CD4-positive, alpha-beta T cell treated with Interleukin-4 for 4 hours (primary cell): Measurements from ENCODE around the gene EXOC2.
"Not testable (repeated sequence)": the region's sequence is repeated elsewhere in the genome, so short reads cannot be mapped to it uniquely, and the experiment has no call there.

Experiments used
- DNase-seq: peaks from one replicate; pipeline ENCODE4 v3.0.0-alpha.2; 2020

The EXOC2 gene

DNA sequence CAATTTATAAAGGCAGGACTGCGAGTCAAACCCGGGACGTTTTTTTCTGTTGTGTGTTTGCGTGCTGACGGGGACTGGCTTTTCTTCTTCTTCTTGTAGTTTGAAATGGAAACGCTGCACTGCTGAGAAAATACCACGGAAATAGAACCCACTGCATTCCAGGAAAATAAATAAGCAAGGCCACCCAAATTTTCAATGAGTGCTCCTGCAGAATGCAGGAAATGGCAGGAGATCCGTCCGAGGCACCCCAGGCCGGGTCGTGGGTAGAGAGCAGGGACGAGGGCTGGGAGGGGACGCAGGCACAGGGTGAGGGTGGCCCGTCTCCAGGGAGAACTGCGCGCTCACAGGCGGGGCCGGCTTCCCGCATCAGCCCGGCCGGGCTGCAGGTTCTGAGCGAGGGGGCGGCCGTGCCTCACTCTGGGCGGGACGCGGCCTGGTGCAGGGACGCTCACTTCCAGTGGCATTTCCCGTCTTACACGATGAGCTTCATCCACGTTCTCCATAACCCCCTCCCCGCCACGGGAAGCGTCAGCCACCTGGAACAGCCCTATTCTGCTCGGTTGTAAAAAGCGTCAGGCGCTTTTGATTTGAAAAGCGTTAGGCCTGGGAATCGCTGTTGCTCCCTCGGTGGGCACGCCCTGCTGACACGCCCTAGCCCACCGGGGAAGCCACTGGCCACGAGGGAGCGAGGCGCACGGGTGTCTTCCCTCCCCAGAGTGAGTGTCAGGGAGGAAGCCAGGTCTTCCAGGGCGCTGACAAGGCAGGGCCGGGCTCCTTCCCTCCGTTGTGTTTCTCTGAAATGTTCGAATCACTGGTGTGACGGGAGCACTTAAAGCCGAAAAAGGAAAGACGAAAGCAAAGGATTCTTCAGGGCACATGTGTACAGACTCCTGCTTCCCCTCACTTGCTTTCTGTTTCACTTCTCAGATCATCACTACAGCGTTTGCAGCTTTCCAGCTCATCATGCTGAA lies 17.9 kb upstream of the EXOC2 start:
- DNase-seq: peak; percentile 66

DNA sequence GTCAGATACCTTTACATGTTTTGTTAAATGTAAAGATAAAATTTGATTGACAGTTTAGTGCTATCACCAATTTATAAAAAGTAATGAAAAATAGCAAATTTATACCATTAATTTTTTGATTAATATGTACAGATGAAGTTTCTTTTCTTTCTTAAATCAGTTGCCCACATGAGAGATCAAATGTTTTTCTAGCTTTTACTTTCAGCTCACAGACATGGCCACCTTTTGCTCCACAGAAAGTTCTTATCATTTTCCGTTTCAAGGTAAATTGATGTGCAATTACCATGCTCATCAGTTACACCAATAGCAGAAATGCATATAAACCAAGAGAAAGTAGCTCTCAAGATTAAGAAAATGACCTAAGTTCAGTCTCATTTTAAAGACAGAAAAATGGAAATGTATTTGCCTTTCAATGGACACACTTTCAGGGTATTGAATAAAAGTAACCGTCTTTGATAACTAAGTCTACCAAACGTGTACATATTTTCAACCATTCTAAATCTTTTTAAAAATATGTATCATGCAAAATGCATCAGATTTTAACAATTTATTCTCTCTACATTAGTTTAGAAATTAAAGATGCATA lies 16.6 kb upstream of the EXOC2 start:
- no peak for DNase-seq

DNA sequence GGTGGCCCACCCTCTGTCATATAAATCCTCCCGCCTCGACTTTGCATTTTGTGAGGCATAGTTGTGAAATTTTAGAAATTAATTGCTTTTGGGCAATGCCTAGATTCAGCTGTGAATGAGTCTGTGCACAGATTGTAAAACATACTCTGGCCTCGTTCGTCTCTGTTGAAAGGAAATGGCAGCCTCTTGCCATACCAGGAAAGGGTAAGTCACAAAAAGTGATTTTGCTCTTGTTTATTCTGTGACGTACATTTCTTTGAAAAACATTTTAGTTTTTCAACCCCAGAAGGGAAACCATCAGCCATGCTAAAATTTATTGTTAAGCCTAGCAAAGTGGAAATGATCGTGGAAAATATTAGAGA lies 15.3 kb upstream of the EXOC2 start:
- DNase-seq: no peak

DNA sequence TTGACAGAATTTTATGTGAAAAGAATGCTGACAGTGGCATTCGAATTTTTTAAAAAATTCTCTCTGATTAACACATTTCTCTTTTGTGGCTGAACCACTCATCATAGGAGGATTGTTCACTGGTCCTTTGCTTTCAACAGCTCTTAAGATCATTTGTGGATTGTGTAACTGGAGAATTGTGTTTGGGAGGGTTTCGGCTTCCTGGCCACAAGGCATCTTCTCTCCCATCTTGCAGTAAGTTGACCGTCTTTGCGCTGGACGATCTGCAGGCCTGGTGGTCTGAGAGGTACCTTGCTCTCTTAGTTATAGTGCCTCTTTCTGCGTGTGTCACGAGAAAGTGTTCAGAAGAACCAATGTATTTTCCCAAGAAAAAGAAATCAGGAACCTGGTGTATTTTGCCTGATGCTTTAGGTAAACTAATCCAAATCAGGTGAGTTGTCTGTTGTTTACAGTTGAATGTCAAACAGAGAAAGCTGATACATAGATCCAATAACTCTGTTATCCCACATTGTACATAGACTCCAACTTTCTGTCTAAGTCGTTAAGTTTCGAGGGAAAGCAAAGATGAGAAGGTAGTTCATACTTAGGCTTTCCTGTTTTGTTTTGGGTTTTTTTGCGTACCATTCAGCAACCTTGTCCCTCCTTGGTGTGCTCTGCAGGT lies 14.8 kb upstream of the EXOC2 start:
- DNase-seq: no peak

DNA sequence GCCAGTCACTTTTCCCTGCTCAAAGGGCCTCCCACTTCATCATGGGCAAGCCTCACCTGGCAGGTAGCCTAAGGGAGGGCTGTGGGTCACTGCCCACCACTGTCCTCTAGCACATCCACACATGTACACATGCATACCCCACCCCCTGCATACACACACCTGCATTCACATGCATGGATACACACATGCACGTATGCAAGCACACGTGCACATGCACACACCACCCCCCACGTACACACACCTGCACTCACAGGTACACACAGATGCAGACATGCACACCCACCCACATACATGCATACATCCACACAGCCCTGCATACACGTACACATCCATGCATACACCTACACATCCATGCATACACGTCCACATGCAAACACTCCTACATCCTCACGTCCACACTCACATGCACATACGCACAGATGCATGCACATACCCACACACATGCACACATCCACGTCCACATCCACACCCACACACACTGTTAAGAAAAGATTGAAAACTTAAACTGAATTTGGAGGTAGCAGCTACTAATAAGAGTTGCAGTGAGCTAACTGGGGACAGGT lies 14.0 kb upstream of the EXOC2 start:
- DNase-seq: no peak

DNA sequence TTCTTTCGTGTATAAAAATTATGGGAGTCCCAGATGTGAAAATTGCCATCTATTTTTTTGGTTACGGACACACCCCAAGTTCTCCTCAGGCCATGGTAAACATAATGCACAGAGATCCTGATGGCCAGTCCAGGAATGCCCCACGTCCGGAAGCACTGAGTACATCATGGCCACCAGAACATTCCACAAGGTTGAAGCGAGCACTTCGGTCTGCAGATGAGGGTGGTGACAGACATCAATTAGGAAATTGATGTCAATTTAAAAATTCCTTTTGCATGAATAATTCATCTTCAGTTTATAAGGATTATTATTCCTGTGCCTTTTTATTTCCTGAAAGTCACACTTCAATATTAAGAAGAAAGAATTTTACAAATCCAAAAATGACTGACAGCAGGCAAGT lies 13.2 kb upstream of the EXOC2 start:
- DNase-seq: no peak

DNA sequence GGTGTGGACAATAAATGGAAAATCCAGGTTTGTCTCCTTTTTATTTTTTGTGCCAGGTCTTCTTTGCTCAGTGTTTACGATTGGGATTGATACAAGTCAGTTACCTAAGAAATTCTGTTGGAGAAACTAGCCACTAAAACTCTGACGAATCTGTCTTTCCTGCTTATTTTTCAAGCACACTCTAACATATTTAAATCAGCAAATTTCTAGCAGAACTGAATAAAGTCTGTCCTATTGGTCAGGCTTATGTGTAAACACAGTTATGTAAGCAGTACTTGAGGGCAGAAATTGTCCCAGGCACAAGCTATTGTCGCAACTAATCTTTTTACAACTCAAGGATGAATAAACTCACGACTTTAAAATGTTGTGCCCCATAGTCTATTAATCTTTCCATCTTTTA lies 12.1 kb upstream of the EXOC2 start:
- no peak for DNase-seq

DNA sequence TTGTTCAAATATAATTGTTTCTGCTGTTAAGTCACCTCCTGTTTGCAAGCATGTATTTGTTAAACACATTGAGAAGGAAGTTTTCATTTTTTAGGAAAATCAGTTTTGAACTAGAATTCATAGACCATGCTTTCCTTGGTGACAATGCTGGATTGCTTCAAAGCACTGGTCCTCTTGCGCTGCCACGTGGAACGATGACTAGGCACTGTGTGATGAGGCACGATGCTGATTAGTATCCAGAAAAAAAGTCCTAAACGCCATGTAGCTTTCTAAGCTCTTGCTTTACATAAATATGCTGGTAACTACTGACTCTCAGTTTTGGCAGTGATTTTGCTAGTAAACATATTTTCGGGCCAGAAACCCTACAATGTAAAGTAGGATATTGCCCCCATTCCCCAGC lies 11.1 kb upstream of the EXOC2 start:
- DNase-seq: no peak

DNA sequence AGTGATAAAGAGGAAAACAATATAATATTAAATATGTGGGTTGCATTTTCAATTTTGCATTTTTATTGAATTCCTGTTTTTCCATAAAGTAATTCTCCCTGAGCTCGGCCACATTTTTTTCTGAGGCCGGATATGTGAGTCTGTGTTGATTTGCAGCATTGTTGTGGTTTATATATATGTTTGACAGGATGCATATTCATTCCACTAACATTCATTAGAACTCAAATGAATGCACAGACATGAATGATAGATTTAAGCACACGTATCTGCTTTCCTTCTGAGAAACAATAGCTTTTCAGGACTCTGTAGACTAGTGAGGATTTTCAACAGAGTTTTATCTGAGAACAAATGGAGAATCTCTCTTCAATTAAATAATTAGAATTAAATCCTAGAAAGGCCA lies 10.6 kb upstream of the EXOC2 start:
- DNase-seq: no peak

DNA sequence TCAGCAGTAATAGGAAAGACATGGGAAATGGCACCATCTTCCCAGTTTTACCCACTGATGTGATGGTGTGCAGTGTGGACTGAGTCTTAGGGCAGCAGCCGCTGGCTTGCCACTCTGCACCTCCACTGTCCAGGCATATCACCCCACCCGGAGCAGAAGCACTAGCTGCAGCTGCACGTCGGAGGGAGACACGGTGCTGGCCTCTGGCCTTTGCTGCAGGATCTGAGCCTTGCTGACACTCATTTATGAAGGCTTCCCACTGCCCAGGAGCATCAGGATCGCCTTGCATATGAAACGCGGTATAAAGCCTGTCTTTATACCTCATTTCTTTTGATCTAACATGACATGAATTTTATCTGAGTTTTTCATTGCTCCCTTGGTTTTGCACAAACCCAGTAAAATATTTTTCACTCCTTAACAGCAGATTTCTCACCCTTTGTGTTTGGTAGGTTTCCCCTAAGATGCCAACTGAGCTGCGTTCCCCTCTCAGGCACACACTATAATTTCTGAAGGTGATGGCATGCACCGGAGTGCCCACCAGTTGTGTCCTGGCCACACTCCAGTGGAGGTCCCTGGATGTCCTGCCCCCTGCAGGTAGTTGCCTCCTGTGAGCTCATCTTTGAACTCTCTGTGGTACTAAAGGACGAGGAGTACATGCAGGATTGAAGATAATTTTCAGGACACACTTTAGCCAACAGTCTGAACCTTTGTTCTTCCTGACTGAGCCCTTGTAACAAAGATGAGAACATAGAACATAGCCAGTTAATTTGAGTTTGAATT lies 9.0 kb upstream of the EXOC2 start:
- DNase-seq: no peak

DNA sequence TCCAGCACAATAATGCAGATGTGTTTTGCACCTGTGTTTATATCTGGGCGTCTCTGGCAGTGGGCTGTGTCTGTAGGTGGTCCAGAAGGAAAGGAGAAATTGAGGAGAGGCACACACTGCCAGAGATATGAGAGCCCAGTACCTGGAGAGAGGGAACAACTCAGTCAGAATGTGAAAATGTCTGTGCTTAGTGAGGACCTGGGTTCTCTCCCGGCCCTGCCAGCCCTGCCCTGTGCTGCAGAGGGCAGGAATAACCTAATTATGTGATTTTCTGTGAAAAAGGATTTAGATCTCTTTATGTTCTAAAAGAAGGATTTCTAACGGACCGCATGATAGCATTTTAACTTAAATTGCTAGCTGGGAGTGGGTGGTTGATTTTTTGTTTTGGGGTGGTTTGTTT lies 8.3 kb upstream of the EXOC2 start:
- DNase-seq: no peak

DNA sequence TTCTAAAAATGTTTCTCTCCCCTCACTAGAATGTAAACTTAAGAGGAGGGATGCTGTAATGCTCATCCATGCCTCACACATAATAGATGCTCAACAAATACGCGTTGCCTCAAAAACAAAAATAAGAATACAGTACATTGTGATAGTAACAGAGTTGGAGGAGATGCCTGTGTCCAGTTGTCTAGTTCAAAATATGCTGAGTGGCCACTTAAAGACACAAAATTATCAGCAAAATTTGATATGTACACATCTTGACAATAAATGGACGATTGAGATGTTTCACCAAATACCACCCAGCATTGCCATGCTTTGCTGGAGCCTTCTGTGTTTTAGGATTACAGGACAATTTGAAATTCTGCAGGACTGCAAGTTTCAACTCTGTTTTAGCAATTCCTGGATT lies 7.6 kb upstream of the EXOC2 start:
- DNase-seq: no peak

DNA sequence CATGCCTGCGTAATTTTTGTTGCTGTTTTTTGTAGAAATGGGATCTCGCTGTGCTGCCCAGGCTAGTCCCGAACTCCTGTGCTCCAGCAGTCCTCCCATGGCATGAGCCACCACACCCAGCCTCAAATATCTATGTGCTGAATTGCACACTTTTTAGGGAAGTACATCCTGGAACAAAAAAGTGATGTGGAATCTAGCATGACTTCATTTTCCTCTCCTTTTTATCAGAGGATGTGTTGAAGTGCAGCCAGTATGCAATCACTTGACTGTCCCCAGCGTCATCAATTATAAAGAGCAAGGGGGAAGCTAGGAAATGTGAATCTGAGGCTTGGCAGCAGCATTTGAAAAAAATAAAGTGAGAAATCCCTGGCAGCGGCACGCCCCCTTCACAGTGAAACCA lies 6.4 kb upstream of the EXOC2 start:
- no peak for DNase-seq

DNA sequence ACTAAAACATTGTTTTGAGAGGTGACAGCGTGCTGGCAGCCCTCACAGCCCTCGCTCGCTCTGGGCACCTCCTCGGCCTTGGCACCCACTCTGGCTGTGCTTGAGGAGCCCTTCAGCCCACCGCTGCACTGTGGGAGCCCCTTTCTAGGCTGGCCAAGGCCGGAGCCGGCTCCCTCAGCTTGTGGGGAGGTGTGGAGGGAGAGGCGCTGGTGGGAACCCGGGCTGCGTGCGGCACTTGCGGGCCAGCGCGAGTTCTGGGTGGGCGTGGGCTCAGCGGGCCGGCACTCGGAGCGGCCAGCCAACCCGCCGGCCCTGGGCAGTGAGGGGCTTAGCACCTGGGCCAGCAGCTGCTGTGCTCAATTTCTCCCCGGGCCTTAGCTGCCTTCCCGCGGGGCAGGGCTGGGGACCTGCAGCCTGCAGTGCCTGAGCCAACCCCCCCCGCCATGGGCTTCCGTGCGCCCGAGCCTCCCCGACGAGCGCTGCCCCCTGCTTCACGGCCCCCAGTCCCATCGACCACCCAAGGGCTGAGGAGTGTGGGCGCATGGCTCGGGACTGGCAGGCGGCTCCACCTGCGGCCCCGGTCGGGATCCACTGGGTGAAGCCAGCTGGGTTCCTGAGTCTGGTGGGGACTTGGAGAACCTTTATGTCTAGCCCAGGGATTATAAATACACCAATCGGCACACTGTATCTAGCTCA lies 1.6 kb upstream of the EXOC2 start:
- DNase-seq: not testable (repeated sequence)

DNA sequence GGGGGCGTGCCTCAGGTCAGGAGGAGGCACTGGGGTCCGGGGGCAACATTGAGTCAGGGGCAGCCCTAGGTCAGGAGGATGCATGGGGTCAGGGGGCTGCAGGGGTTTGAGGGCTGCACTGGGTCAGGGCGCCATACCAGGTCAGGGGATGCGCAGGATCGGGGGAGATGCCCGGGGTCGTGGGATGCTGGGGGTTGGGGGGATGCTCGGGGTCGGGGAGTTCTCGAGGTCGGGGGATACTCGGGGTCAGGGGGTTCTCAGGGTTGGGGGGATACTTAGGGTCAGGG lies 727 bp upstream of the EXOC2 start:
- DNase-seq: no peak

DNA sequence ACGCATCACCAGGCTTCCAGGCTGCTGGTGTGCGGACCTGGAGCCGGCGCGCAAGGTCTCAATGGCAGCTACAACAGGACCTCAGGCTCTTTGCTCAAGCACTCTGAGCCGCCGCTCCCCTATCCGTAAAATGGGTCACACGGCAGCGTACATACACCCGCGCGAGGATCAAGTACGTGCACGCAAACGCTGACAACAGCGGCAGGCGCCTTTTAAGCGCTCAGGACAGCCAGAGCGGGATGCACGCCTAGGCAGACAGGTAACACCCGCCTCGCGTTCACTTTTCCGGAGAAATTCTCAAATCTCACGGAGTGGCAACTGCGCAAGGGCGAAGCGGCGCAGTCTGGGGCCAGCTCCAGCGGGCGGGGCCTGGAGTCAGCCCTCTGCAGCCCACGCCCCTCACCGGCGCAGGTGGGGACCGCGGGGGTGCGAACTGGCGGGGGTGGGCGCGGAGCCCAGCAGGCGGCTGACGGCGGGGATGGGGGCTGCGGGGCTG lies 535 bp downstream of the EXOC2 start:
- DNase-seq: peak; percentile 85

DNA sequence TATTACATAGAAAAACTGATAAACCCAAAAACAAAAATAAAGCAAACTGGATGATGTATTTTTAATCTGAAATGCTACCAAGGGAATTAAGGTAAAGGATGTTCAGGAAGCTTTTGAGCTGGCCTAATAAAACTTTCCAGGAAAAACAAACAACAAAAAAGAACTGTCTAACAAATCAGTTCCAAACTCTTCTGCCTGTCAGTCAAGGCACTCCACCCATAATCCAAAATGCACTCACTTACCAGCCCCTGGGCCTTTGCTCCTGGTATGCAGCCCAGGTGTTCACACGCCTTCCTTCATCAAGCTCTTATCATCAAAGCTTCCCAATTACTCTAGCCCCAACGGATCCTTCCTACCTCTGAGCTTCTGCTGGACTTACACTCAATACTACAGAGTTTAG lies 3.7 kb downstream of the EXOC2 start:
- no peak for DNase-seq

DNA sequence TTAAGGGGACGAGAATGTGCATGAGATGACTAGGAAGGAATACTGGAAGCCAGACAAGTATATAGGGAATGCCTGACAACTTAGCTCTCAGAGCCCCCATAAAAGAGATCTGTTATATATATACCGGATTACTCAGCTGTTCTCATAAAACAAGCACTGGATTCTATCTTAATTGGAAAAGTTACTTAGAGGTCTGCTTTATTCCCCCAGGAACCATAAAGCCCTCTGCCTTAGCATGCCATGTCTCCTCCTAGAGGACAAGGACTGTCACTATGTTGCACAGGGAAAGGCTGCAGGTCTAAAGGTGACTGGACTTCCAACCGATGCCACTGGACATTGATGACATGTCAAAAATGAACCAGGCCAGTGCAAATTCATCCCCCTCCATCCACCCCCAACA lies 6.4 kb downstream of the EXOC2 start:
- no peak for DNase-seq

DNA sequence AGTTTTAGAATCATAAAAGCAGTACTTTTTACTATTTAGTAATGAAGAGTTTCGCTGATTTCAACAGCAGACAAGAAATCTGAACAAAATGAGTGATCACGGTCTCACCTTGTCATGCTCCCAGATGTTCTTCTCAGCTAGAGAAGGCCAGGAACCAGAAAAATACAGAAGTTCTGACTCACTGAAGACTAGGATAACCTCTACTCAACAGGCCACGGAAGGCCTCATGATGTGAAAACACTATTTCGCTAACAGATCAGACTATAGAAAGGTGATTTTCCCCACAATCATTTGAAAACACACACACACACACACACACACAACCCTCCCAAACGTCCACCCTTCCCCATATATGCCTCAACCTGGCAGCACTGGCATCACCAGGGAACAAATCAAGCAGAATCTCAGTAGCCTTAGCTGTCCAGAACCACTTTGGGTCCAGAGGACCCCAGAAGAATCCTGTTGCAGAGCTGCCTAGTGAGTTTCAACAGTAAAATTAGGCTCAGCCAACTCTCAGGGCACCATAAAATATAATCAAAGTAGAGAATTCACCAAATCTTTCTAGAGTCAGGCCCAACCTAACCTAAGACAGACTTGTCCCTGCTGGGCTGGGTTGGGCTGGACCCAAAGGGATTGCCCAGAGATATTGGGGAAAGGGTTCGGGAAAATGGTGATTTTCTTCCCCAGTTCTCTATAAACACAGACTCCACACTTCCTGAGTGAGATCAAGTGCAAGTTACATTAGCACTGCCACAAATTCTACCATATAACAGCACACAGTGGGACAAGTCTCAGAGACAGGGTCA lies 7.9 kb downstream of the EXOC2 start:
- no peak for DNase-seq

DNA sequence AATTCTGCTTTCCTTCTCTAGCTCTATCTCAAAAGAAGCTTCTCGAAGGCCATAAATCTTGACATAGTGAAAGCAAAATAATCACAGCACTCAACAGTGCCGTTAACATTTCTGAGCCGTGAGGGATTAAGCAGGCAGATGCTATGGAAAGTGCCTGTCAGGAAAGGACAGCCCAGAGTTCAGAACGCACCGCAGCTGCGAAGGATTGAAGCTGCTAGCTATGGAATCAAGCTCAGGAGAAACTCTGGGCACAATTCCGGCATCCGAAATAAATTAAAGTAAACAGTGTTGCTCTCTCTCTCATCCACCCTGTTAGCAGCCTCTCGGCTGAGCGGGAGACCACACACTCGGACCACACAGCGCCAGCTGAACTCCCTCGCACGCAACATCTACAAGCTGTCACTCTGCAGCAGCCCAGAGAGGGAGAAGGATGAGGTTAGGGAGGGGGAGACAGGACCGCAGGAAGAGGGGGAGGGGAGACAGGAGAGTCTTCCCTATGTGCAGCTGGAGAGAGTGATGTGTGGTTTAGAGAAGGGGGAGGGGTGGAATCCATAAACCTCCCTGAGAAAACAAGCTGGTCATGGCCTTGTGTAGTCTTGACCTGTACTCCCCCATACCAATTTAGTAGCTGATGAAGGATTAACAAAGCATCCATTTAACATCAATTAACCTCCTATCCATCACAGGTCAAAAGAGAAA lies 9.0 kb downstream of the EXOC2 start:
- no peak for DNase-seq
